HuH-7 (cell line): ENCODE results near the gene ZC3H7A.
A peak's percentile ranks its signal among the peaks of the same experiment; 100 is the strongest.
"Not testable (repeated sequence)": the region's sequence is repeated elsewhere in the genome, so short reads cannot be mapped to it uniquely, and the experiment has no call there.

Source experiments
- DNase-seq: peaks from one replicate; pipeline ENCODE4 v3.0.0; 2011; ENCODE audit warnings: low spot score

Gene ZC3H7A

GRCh38 chr16:11801481-11802021 is 4.5 kb upstream of the ZC3H7A start:
- DNase-seq: no peak

- DNase-seq: no peak
These were observed 3.3 kb upstream of the ZC3H7A start for GRCh38 chr16:11800382-11800718.

GRCh38 chr16:11799509-11800381 is 2.7 kb upstream of the ZC3H7A start:
- DNase-seq: no peak

- DNase-seq: no peak
These were observed 1.9 kb upstream of the ZC3H7A start for GRCh38 chr16:11799017-11799381.

GRCh38 chr16:11797957-11798299 is 870 bp upstream of the ZC3H7A start:
- no peak for DNase-seq

GRCh38 chr16:11796227-11797165 is 562 bp downstream of the ZC3H7A start:
- peak; percentile 53 for DNase-seq

GRCh38 chr16:11795887-11796226 is 1.2 kb downstream of the ZC3H7A start:
- no peak for DNase-seq

- DNase-seq: no peak
These were observed 1.8 kb downstream of the ZC3H7A start for GRCh38 chr16:11794996-11795886.

GRCh38 chr16:11794447-11794846 is 2.6 kb downstream of the ZC3H7A start:
- no peak for DNase-seq

GRCh38 chr16:11793840-11794239 is 3.2 kb downstream of the ZC3H7A start:
- no peak for DNase-seq

GRCh38 chr16:11792410-11793241 is 4.4 kb downstream of the ZC3H7A start:
- DNase-seq: no peak

- no peak for DNase-seq
These were observed 5.8 kb downstream of the ZC3H7A start for GRCh38 chr16:11791144-11791828.

- no peak for DNase-seq
These were observed 8.1 kb downstream of the ZC3H7A start for GRCh38 chr16:11788914-11789313.

GRCh38 chr16:11784980-11785599 is 12.0 kb downstream of the ZC3H7A start:
- DNase-seq: not testable (repeated sequence)

- not testable (repeated sequence) for DNase-seq
These were observed 12.7 kb downstream of the ZC3H7A start for GRCh38 chr16:11784381-11784780.

- no peak for DNase-seq
These were observed 13.1 kb downstream of the ZC3H7A start for GRCh38 chr16:11784038-11784369.

- no peak for DNase-seq
These were observed 13.6 kb downstream of the ZC3H7A start for GRCh38 chr16:11783319-11784037.

- no peak for DNase-seq
These were observed 15.3 kb downstream of the ZC3H7A start for GRCh38 chr16:11781773-11782172.

GRCh38 chr16:11780991-11781680 is 15.9 kb downstream of the ZC3H7A start:
- DNase-seq: no peak
